Peyer's patch (tissue), 4 donors: ENCODE results near the gene NFIB. TPM values are rescaled to one million over a fixed set of nuclear protein-coding genes. Genes with fewer than 3 reads are reported as not detected.

Experiments
- DNase-seq, 3 donors: peaks; one replicate each; pipeline ENCODE4 v3.0.0-alpha.2; 2017 to 2019
- H3K27ac ChIP-seq, 4 donors: fragments of 200-600 bp; sonication (generic); one replicate each; pipeline ENCODE4 v1.5.1; 2016 to 2019
- H3K27me3 ChIP-seq, 2 donors: fragments of 200-600 bp; sonication (generic); one replicate each; pipeline ENCODE4 v1.5.1; 2019
- H3K36me3 ChIP-seq, 3 donors: fragments of 200-600 bp; sonication (generic); one replicate each; pipeline ENCODE4 v1.5.1; 2016 to 2019
- H3K4me1 ChIP-seq, 4 donors: fragments of 200-600 bp; sonication (generic); one replicate each; pipeline ENCODE4 v1.5.1; 2016 to 2019
- H3K4me3 ChIP-seq, 4 donors: fragments of 200-600 bp; sonication (generic); 1 replicate in 3 of 4; 2 replicates in 1 of 4; pipeline ENCODE4 v1.5.1; 2016 to 2019; ENCODE audit warnings: mild to moderate bottlenecking in 1 of 4
- H3K9me3 ChIP-seq, 4 donors: fragments of 200-600 bp; sonication (generic); one replicate each; pipeline ENCODE4 v1.5.1; 2016 to 2019; ENCODE audit warnings: mild to moderate bottlenecking in 1 of 4
- POLR2A ChIP-seq, 2 donors: fragments of 450-650 bp; IDR thresholded peaks; one replicate each; pipeline ENCODE4 v1.5.1; 2017; ENCODE audit warnings: antibody characterized with exemption in 2 of 2, mild to moderate bottlenecking in 2 of 2, moderate library complexity in 2 of 2
- total RNA-seq, 4 donors: library from RNA; depleted of rRNA; stranded (reverse); fragments of >200 nt; gene quantifications; one replicate each; pipeline ENCODE4 v1.1.0, GENCODE V29; 2016
- TF ChIP-seq, protein P1 (sequence below), 6 experiments: fragments of 450-650 bp in 4 of 6; fragments of 200-600 bp in 2 of 6; sonication (generic) in 1 of 6; IDR thresholded peaks; one replicate each; pipeline ENCODE4 v1.5.1; 2017 to 2019; ENCODE audit warnings: antibody characterized with exemption in 6 of 6, mild to moderate bottlenecking in 3 of 6, moderate library complexity in 1 of 6

The NFIB gene
- total RNA-seq, 4 donors from 2014 or later = 89.7 to 229 (median 159) TPM

DNA sequence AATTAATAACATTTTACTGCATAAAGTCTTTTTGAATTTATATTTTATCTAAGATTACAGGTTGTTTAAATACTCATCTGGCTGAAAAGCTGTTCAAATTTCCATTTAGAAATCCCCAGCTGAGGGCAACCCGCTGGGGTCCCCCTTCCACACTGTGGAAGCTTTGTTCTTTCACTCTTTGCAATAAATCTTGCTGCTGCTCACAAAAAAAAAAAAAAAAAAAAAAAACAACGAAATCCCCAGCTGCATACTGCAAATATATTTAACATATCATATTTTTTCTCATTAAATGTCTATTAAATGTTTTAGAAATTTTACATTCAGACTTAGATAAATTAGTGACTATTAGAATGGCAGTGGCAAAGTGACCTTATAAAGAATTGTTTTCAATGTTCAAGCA, 172.2 kb downstream of the NFIB start:
- TF ChIP-seq POLR2A (IDR thresholded peaks at IDR 0.05) = no peak
- TF ChIP-seq, protein P1, sequence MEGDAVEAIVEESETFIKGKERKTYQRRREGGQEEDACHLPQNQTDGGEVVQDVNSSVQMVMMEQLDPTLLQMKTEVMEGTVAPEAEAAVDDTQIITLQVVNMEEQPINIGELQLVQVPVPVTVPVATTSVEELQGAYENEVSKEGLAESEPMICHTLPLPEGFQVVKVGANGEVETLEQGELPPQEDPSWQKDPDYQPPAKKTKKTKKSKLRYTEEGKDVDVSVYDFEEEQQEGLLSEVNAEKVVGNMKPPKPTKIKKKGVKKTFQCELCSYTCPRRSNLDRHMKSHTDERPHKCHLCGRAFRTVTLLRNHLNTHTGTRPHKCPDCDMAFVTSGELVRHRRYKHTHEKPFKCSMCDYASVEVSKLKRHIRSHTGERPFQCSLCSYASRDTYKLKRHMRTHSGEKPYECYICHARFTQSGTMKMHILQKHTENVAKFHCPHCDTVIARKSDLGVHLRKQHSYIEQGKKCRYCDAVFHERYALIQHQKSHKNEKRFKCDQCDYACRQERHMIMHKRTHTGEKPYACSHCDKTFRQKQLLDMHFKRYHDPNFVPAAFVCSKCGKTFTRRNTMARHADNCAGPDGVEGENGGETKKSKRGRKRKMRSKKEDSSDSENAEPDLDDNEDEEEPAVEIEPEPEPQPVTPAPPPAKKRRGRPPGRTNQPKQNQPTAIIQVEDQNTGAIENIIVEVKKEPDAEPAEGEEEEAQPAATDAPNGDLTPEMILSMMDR (IDR thresholded peaks at IDR 0.05) = no peak
- DNase-seq = no peak
- H3K27ac ChIP-seq = no peak overlapping the region
- no peaks in the 10 kb centered on the region for H3K4me1 ChIP-seq
- H3K9me3 ChIP-seq = no peaks in the 10 kb centered on the region
- no peaks in the 10 kb centered on the region for H3K27me3 ChIP-seq
- H3K36me3 ChIP-seq = peaks cover 0 to 10% (median 0%) of the 10 kb centered on the region in 3 donors
- no peak overlapping the region for H3K4me3 ChIP-seq

DNA sequence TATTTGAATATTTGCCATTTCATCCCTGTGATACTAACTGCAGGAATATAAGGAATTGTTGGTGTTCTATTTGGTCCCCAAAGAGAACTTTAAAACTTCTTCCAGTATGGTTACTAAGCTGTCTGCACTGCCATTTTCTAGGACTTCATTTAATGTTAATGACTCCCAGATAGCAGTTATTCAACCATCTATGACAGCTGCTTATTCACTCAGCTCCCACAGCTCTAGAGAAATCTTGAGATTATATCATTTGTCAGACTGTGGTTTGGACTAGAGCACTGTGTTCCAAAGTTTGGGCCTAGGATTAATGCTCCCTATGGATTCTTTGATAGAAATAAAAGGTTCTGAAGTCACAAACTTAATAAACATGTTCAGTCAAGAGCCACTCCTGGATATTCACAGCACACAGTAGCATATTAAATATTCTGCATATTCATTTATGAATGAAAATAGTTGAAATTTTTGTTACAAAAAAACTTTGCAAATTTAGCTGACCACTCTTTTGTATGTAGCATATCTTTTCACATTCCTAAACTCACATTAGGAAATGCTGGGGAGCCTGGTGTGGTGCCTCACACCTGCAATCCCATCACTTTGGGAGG, 173.7 kb downstream of the NFIB start:
- TF ChIP-seq POLR2A (IDR thresholded peaks at IDR 0.05) = no peak
- TF ChIP-seq, protein P1 (IDR thresholded peaks at IDR 0.05) = no peak
- Histone ChIP-seq H3K27me3 (no peaks in the 10 kb centered on the region), H3K9me3 (no peaks in the 10 kb centered on the region), H3K36me3 (no peaks in the 10 kb centered on the region), H3K4me1 (no peaks in the 10 kb centered on the region), H3K27ac (no peak overlapping the region), H3K4me3 (no peak overlapping the region)
- no peak for DNase-seq

GRCh38 chr9:14139287-14139686, 174.7 kb downstream of the NFIB start:
- no peak overlapping the region for H3K27ac ChIP-seq
- no peaks in the 10 kb centered on the region for H3K9me3 ChIP-seq
- H3K4me3 ChIP-seq = no peak overlapping the region
- no peaks in the 10 kb centered on the region for H3K4me1 ChIP-seq
- no peaks in the 10 kb centered on the region for H3K36me3 ChIP-seq
- DNase-seq = no peak
- H3K27me3 ChIP-seq = no peaks in the 10 kb centered on the region
- TF ChIP-seq POLR2A (IDR thresholded peaks at IDR 0.05) = no peak
- TF ChIP-seq, protein P1 (IDR thresholded peaks at IDR 0.05) = no peak

- H3K4me1 ChIP-seq = no peaks in the 10 kb centered on the region
- no peak overlapping the region for H3K4me3 ChIP-seq
- no peak for DNase-seq
- H3K27ac ChIP-seq = no peak overlapping the region
- no peaks in the 10 kb centered on the region for H3K27me3 ChIP-seq
- TF ChIP-seq, protein P1 (IDR thresholded peaks at IDR 0.05) = no peak
- no peak for TF ChIP-seq POLR2A (IDR thresholded peaks at IDR 0.05)
- H3K9me3 ChIP-seq = no peaks in the 10 kb centered on the region
- H3K36me3 ChIP-seq = no peaks in the 10 kb centered on the region
Measured at GRCh38 chr9:14136646-14137370, 177.1 kb downstream of the NFIB start.

DNA sequence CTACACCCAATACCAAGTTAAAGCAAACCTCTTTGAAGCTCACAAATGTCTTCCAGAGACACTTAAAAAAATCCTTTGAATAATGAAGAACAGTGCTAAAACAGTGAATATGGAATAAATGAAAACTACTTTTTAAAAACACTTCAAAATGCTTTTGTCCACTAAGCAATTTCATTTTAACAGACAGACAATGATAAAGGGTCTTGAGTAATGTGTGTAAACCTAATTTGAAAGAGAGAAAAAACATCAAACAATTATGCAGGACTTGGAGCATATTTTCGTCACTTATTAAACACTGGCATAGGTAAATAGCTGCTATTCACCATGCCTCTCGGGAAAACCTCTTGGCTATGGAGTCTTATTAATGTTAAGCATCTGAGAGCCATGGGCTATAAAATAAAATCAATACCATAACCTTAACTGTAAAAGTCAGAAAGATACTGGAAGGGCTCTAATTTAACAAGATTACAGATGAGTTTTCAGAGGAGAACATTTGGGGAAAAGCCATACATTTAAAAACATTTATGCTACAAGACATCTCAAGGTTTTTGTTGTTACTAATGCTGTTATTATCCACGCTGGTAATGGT, 177.8 kb downstream of the NFIB start:
- Histone ChIP-seq H3K36me3 (no peaks in the 10 kb centered on the region), H3K27me3 (no peaks in the 10 kb centered on the region), H3K4me3 (no peak overlapping the region), H3K27ac (no peak overlapping the region), H3K9me3 (no peaks in the 10 kb centered on the region), H3K4me1 (no peaks in the 10 kb centered on the region)
- no peak for TF ChIP-seq POLR2A (IDR thresholded peaks at IDR 0.05)
- TF ChIP-seq, protein P1 (IDR thresholded peaks at IDR 0.05) = no peak
- no peak for DNase-seq
